HG03045 (cell line): ENCODE data around the gene CTAGE9.

ENCODE experiments used
- ATAC-seq: cut with Tn5 transposase; IDR thresholded peaks from one replicate; pipeline ENCODE4 v1.9.1; 2021; ENCODE audit warnings: mild to moderate bottlenecking, moderate library complexity; ENCODE audit not compliant: unreplicated experiment

Gene CTAGE9

GRCh38 chr6:131680868-131681267 lies 29.9 kb downstream of the CTAGE9 start:
- no peak for ATAC-seq

DNA sequence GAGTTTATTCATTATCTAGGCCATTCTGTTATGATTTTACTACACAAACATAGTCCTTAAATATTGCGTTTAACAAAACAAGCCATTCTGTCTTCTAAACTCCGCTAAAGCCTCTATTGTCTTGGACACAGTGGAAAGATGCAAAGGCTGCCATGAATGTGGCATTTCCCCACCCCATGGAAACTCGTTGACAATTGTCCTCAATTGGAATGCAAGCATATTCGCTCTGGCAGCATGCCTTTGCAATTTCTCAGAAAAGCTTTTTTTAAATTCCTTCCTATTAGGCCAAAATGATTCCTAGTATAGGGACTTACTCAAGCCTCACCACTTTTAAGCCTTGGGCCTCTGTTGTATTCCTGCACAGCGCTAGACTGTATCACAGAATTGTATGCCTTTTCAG lies 32.4 kb downstream of the CTAGE9 start:
- ATAC-seq, result no peak

GRCh38 chr6:131673184-131673583 lies 37.6 kb downstream of the CTAGE9 start:
- ATAC-seq, result no peak

DNA sequence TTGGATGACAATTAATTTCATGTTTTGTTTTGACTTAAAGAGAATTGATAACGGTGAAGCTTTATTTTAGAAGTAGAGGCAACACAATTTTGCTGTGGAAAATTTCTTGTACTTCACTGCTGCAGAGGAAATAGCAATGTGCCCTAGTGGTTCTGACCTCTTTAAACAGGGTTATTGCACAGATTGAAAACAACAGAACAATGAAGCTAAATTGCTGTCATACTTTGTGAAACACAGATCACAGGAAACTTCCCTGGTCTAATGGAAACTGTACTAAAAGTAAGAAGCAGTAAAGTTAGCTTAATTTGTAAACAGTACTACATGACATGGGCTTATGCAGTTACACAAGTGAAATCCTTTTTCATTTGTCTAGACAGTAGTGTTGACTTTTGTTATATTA lies 40.9 kb downstream of the CTAGE9 start:
- no peak for ATAC-seq

DNA sequence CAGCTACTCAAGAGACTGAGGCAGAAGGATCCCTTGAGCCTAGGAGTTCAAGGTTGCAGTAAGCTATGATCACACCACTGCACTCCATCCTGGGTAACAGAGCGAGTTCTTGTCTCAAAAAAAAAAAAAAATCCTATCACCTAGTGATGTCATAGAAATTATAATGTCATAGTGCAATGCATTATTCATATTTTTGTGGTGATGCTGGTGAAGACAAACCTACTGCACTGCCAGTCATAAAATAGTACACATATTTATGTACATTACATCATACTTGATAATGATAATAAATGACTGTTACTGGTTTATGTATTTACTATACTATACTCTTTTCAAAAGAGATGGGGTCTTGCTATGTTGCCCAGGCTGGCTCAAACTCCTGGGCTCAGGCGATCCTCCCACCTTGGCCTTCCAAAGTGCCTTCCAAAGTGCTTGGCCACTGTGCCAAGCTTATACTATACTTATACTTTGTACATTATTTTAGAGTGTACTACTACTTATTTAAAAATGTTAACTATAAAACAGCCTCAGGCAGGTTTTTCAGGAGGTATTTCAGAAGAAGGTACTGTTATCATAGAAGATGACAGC lies 47.1 kb downstream of the CTAGE9 start:
- ATAC-seq, result no peak

GRCh38 chr6:131660195-131660594 lies 50.6 kb downstream of the CTAGE9 start:
- no peak for ATAC-seq
